ENCODE measurements around the gene PCSK2. TPM values are rescaled to one million over a fixed set of nuclear protein-coding genes. Genes with fewer than 3 reads are reported as not detected.
A peak's percentile ranks its signal among the peaks of the same experiment; 100 is the strongest.

The PCSK2 gene
- total RNA-seq, 1 experiment from 2014 or later, result not detected

DNA sequence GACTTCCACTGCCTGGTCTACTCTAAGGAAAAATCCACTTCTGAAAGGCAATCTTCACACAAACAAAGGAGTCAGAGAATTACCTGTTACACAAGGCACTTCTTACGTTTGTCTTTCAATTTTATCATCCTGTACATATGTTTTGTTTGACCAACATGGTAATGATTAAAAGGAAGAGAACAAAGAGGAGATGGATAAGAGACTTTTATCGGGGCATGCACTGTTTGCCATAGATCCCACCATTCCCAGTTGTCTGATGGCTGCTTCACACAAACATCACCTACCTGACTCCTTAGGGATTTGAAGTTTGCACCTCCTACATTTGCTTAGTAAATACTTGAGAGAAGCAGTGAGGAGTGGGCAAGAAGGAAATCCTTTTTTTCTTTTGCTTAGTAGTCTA is 217.3 kb downstream of the PCSK2 start:
- H3K4me1 ChIP-seq, result peaks cover 31% of the 10 kb centered on the region
- no peaks in the 10 kb centered on the region for H3K36me3 ChIP-seq (ENCODE audit: control insufficient read depth, insufficient read depth, low read length)
- POLR2A ChIA-PET, result no interaction called here
- Mint-ChIP-seq H3K36me3 (ENCODE audit: insufficient read depth, unreplicated experiment) (no peaks in the 10 kb centered on the region), H3K4me3 (ENCODE audit: unreplicated experiment) (peak overlapping the region; percentile 16), H3K27me3 (ENCODE audit: insufficient read depth, unreplicated experiment) (no peaks in the 10 kb centered on the region), H3K9me3 (ENCODE audit: unreplicated experiment) (no peaks in the 10 kb centered on the region), H3K27ac (ENCODE audit: unreplicated experiment) (peak overlapping the region; percentile 24), H3K4me1 (ENCODE audit: low read depth, unreplicated experiment) (peaks cover 23% of the 10 kb centered on the region)
- TF ChIP-seq, protein P1, sequence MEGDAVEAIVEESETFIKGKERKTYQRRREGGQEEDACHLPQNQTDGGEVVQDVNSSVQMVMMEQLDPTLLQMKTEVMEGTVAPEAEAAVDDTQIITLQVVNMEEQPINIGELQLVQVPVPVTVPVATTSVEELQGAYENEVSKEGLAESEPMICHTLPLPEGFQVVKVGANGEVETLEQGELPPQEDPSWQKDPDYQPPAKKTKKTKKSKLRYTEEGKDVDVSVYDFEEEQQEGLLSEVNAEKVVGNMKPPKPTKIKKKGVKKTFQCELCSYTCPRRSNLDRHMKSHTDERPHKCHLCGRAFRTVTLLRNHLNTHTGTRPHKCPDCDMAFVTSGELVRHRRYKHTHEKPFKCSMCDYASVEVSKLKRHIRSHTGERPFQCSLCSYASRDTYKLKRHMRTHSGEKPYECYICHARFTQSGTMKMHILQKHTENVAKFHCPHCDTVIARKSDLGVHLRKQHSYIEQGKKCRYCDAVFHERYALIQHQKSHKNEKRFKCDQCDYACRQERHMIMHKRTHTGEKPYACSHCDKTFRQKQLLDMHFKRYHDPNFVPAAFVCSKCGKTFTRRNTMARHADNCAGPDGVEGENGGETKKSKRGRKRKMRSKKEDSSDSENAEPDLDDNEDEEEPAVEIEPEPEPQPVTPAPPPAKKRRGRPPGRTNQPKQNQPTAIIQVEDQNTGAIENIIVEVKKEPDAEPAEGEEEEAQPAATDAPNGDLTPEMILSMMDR (IDR thresholded peaks at IDR 0.05; ENCODE audit: insufficient read depth in 1 of 2, low read depth in 1 of 2, low read length in 1 of 2, severe bottlenecking in 1 of 2, unreplicated experiment in 1 of 2), result no peak
- no peaks in the 10 kb centered on the region for H3K27me3 ChIP-seq (replicated peaks; ENCODE audit: control insufficient read depth, insufficient read depth, low read length)
- intact Hi-C loops (cut with micrococcal nuclease; ENCODE audit: unreplicated experiment), result loop anchor here (10.0 kb wide), 2 partner anchors 91 to 161 kb away; partner anchors contain the start of gene BFSP1
- BruUV-seq (replicated peaks), result no TSS peak
- no peak overlapping the region for H3K4me3 ChIP-seq (ENCODE audit: low read depth, low read length)
- CTCF ChIA-PET, result no interaction called here
- peak; percentile 70 to 79 for DNase-seq
- H3K9me3 ChIP-seq, result no peaks in the 10 kb centered on the region; the same call in 1 of the 2 replicates

GRCh38 chr20:17445543-17445942 is 218.7 kb downstream of the PCSK2 start:
- POLR2A ChIA-PET, result no interaction called here
- H3K27ac Mint-ChIP-seq (ENCODE audit: unreplicated experiment), result peak overlapping the region; percentile 38

DNA sequence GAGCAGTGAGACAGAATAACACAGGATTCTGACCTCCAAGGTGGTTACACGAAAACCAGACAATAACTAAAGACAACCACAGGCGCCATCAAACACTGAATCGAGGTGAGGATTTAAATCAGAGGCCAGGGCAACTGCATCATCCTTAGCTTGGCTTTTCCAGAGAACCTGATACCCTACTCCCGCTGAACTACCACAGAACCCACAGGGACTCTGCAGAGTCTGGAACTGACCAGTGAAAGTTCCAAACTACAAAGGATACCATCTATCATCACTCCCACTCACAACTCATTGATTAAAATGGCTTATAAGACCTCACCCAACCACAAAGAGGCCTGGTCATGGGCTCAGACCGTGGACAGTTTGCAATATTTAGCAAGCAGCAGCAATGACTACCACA is 219.3 kb downstream of the PCSK2 start:
- Histone ChIP-seq H3K36me3 (ENCODE audit: control insufficient read depth, insufficient read depth, low read length) (no peaks in the 10 kb centered on the region), H3K4me3 (ENCODE audit: low read depth, low read length) (no peak overlapping the region), H3K4me1 (peaks cover 31% of the 10 kb centered on the region), H3K9me3 (no peaks in the 10 kb centered on the region; the same call in 1 of the 2 replicates), H3K27me3 (replicated peaks; ENCODE audit: control insufficient read depth, insufficient read depth, low read length) (no peaks in the 10 kb centered on the region)
- Mint-ChIP-seq H3K27ac (ENCODE audit: unreplicated experiment) (no peak overlapping the region), H3K9me3 (ENCODE audit: unreplicated experiment) (no peaks in the 10 kb centered on the region), H3K36me3 (ENCODE audit: insufficient read depth, unreplicated experiment) (no peaks in the 10 kb centered on the region), H3K27me3 (ENCODE audit: insufficient read depth, unreplicated experiment) (no peaks in the 10 kb centered on the region), H3K4me3 (ENCODE audit: unreplicated experiment) (no peak overlapping the region), H3K4me1 (ENCODE audit: low read depth, unreplicated experiment) (peaks cover 23% of the 10 kb centered on the region)
- CTCF ChIA-PET, result no interaction called here
- no peak for DNase-seq
- intact Hi-C loops (cut with micrococcal nuclease; ENCODE audit: unreplicated experiment), result loop anchor here (10.0 kb wide), 2 partner anchors 89 to 159 kb away; partner anchors contain the start of gene BFSP1
- POLR2A ChIA-PET, result no interaction called here
- TF ChIP-seq, protein P1 (IDR thresholded peaks at IDR 0.05; ENCODE audit: insufficient read depth in 1 of 2, low read depth in 1 of 2, low read length in 1 of 2, severe bottlenecking in 1 of 2, unreplicated experiment in 1 of 2), result no peak
- BruUV-seq (replicated peaks), result no TSS peak

More at GRCh38 chr20:17445543-17445942, 218.7 kb downstream of the PCSK2 start:
- H3K4me1 Mint-ChIP-seq (ENCODE audit: low read depth, unreplicated experiment), result peaks cover 23% of the 10 kb centered on the region
- Histone ChIP-seq H3K36me3 (ENCODE audit: control insufficient read depth, insufficient read depth, low read length) (no peaks in the 10 kb centered on the region), H3K4me1 (peaks cover 31% of the 10 kb centered on the region), H3K9me3 (no peaks in the 10 kb centered on the region; the same call in 1 of the 2 replicates), H3K4me3 (ENCODE audit: low read depth, low read length) (no peak overlapping the region), H3K27me3 (replicated peaks; ENCODE audit: control insufficient read depth, insufficient read depth, low read length) (no peaks in the 10 kb centered on the region)
- no peaks in the 10 kb centered on the region for H3K27me3 Mint-ChIP-seq (ENCODE audit: insufficient read depth, unreplicated experiment)
- no peak for DNase-seq
- H3K36me3 Mint-ChIP-seq (ENCODE audit: insufficient read depth, unreplicated experiment), result no peaks in the 10 kb centered on the region
- peak overlapping the region; percentile 22 for H3K4me3 Mint-ChIP-seq (ENCODE audit: unreplicated experiment)
- CTCF ChIA-PET, result no interaction called here
- TF ChIP-seq, protein P1 (IDR thresholded peaks at IDR 0.05; ENCODE audit: insufficient read depth in 1 of 2, low read depth in 1 of 2, low read length in 1 of 2, severe bottlenecking in 1 of 2, unreplicated experiment in 1 of 2), result no peak
- no TSS peak for BruUV-seq (replicated peaks)
- intact Hi-C loops (cut with micrococcal nuclease; ENCODE audit: unreplicated experiment), result loop anchor here (10.0 kb wide), 2 partner anchors 89 to 159 kb away; partner anchors contain the start of gene BFSP1
- no peaks in the 10 kb centered on the region for H3K9me3 Mint-ChIP-seq (ENCODE audit: unreplicated experiment)
